Activated effector memory CD4-positive, alpha-beta T cell treated with Interleukin-2 at 50 U/mL for 16 hours (primary cell): ENCODE measurements around the gene CSNK1E.
A peak's percentile ranks its signal among the peaks of the same experiment; 100 is the strongest.
"Not testable (repeated sequence)": the region's sequence is repeated elsewhere in the genome, so short reads cannot be mapped to it uniquely, and the experiment has no call there.

Source experiments
- DNase-seq: peaks from one replicate; pipeline ENCODE4 v3.0.0-alpha.2; 2020

CSNK1E gene

DNA sequence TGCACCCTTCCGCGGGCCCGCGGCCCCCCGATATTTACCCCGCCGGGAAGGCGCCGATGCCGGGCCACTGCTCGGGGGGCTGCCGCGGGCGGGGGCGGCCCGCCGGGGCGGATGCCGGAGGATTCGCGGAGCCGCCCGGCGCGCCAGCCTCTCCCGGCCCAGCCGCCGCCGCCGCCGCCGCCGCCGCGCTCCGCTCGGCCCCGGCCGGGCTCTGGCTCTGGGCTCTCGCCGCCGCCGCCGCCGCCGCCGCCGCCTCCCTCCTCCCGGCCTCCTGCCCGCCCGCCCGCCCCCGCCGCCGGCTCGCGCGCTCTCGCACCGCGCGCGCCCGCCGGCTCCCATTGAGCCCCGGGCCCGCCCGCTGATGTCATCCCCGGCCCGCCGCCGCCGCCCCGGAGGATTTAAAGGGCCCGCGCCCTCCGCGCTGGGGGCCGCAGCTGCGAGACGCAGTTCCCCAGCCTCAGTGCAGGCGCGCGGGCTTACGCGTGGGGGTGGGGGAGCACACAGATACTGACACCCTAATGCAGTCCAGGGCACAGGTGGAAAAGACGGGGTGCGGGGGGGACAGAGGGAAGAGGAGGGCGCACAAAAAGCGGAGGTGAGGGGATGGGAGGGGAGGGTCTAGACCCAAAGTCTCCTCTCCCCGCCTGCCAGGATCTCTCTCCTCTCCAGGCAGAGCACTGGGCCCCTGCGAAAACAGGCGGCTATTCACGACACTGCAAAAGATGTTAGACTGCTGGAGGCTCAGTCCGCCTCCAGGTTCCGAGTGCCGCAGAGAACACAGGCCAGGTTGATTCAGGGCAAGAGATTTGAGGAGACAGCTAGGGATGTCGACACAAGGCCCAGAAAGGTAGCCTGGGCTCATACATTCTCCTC lies at the start of gene CSNK1E:
CSNK1E (minus strand) TSS at position 312 of the 873 bp plus-strand sequence. CDS start 3,276 bp downstream, outside the sequence.
- DNase-seq = peak; percentile 60

DNA sequence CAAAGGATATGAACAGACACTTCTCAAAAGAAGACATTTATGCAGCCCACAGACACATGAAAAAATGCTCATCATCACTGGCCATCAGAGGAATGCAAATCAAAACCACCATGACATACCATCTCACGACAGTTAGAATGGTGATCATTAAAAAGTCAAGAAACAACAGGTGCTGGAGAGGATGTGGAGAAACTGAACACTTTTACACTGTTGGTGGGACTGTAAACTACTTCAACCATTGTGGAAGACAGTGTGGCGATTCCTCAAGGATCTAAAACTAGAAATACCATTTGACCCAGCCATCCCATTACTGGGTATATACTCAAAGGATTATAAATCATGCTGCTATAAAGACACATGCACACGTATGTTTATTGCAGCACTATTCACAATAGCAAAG lies 48.6 kb upstream of the CSNK1E start:
- not testable (repeated sequence) for DNase-seq

DNA sequence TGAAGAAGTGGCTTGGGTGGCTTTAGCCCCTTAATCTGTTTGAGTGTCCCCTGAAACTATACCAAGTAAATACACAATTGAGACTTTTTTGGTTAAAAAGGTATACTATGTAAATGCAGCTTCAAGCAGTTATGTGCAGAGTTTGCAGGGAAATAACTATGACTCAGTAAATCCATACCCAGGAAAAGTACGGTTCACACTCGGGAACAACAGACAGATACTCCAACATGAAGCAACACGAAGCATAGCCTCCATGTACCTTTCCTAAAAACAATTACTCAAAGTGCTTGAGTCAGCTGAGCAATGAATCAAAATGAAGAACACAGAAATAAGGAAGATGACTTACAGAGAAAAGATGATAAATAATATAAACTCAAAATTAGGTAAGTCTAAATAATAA lies 47.9 kb upstream of the CSNK1E start:
- DNase-seq = not testable (repeated sequence)

DNA sequence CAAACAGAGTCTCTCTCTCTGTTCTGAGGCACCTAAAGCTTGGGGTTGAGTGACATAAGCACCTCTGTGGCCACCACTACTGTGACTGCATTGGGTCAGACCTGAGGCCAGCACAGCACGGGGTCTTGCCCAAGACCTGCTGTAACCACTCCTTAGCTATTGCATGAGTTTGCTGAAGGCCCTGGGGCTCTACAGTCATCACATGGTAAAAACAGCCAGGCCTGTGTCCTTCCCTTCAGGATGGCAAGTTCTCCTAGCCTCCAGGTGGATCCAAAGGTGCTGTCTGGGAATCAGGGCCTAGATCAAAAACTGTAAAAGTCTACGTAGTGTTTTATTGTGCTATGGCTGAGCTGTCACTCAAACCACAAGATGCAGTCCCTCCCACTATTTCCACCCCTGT lies 43.3 kb upstream of the CSNK1E start:
- DNase-seq = not testable (repeated sequence)

DNA sequence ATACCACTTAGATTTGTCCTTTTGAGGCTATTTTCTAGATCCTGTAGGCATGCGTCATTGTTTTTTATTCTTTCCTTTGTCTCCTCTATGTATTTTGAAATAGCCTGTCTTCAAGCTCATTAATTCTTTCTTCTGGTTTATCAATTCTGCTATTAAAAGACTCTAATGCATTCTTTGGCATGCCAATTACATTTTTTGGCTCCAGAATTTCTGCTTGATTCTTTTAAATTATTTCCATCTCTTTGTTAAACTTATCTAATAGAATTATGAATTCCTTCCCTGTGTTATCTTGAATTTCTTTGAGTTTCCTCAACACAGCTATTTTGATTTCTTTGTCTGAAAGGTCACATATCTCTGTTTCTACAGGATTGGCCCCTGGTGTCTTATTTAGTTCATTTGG lies 42.6 kb upstream of the CSNK1E start:
- DNase-seq = not testable (repeated sequence)

DNA sequence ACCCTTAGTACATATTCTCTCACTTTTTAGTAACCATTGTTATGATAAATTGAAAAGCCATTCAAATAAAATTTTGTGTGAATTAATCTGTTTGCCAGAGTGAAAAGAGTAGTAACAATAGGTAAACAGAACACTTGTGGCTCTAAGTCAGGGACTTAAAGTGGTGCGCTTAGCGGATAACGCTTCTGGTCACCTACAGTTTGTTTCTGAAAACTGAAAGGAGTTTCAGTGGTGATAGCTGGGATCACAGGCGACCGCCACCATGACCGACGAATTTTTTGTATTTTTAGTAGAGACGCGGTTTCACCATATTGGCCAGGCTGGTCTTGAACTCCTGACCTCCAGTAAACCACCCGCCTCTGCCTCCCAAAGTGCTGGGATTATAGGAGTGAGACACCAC lies 40.7 kb upstream of the CSNK1E start:
- DNase-seq = not testable (repeated sequence)

- no peak for DNase-seq
Measured at GRCh38 chr22:38355275-38355674, 38.0 kb upstream of the CSNK1E start.

DNA sequence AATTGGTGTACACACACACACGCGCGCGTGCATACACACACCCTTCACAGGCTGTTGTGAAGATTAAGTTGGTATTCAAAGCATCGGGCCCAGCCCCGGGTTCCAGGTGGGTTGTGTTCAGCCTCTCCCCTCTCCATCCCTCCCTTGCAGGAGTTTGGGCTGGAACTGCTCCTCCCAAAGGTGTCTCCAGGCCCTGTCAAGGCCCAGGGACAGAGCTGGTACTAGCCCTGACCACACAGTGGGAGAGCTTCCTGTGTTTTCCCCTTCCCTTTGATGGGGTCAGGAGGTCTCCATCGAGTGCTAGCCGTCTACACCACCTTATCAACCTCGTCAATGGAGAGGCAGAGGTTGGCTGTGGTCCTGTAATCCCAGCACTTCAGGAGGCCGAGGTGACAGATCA lies 36.5 kb upstream of the CSNK1E start:
- DNase-seq = no peak

GRCh38 chr22:38353142-38353629 lies 36.0 kb upstream of the CSNK1E start:
- peak; percentile 57 for DNase-seq

- DNase-seq = no peak
Measured at GRCh38 chr22:38352436-38352835, 35.2 kb upstream of the CSNK1E start.

DNA sequence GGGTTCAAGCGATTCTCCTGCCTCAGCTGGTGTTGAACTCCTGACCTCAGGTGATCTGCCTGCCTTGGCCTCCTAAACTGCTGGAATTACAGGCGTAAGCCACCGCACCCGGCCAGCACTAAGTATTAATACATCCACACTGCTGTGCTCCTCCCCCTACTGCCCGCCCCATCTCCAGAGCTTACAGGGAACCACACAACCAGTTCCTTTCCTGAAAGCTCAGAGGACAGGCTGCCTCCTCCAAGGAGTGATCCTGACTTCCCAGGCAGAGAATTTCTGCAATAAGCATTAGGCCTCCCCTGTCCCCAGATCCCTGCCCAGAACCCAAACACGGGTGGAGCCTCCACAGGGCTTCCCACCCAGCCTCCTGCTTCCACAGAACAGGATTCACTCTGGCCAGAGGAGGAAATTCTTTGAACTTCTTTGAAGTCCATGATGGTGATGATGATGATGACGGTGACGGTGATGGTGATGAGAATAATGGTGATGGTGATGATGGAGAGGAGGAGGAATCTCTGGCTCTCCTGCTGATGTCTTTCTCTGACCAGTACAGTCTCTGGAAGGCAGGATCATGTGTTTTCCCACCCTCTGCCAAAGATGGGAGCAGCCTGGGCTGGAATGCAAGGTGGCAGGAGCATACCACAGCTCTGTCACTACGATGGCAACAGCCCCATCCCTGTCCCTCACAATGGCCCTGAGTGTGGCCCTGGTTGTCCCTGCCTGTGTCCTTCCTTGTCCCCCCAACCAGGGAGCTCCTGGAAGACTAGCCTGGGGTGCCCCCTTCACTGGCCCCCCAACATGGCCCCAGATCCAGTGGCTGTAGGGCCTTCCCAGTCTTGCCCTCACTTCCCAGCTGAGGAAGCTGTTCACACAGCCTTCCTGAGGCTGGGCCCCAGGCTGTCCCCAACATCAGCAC lies 33.5 kb upstream of the CSNK1E start:
- DNase-seq = no peak

- no peak for DNase-seq
Measured at GRCh38 chr22:38348751-38349496, 31.7 kb upstream of the CSNK1E start.

DNA sequence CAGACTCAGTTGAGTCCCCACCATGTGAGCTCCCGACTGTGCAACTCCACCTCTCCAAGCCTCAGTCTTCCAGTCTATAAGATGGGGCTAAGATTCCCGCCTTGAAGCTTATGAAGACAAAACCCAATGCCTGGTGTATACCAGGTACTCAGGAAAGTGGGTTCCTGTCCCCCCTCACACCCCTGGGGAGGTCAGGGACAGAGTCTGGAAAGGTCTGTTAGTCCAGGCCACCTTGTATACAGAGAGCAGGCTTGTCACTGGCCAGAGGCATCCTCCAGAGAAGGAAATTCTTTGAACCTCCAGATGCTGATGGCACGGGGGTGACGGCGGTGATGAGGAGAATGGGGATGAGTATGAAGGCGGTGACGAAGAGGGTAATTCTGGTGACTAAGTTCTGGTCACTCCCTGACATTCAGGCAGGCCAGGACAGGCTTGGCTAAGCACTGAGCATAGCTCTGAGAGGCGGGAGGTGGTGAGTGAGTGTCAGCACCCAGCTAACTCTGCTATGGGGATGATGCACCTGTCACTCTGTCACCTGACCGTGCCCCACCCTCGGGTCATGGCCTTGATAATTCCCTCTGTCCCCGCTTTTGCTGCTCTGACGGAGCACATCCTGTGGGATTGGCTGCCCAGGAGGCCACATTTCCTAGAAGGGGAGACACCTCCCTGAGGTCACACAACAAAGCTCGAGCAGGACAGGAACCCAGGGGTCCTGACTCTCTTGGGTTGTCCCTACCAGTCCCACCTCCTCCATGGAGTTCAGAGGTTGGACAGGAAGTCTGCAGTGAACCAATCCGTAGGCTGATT lies 30.9 kb upstream of the CSNK1E start:
- DNase-seq = no peak

DNA sequence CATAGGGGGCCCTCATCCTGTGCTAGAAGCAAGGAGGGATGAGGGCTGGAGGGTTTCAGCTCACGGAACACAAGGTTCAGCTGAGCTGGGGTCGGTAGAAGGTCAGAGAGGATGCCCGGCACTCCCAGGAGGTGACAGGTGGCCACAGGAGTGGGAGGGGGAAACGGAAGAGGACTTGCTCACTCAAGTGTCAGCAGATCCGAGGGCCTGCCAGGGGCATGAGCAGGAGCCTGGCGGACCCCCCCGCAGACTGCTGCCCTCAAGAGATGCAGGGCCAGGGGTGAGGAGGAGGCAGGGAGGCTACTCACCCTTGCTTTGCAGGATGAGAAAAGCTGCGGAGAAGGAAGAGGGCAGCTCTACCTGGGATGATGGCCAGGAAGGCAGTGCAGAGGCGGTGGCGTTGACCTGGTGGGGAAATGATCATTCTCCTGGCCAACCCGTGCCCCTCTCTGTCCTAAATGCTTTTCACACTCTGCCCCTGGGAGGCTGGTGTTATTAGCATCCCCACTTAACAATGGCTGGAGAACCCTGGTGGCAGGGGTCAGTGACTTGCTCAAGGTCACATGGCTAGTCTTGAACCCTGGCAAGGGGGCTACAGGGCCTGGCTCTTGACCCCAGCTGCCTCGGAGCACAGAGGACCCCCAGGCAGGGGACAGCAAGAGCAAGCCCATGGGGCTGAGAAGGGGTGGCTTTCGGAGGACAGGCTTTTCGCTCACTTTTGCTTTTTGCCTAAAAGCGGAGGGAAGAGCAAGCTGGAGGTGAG lies 30.1 kb upstream of the CSNK1E start:
- DNase-seq = no peak

- no peak for DNase-seq
Measured at GRCh38 chr22:38346506-38346905, 29.3 kb upstream of the CSNK1E start.

GRCh38 chr22:38345782-38346181 lies 28.5 kb upstream of the CSNK1E start:
- DNase-seq = no peak

DNA sequence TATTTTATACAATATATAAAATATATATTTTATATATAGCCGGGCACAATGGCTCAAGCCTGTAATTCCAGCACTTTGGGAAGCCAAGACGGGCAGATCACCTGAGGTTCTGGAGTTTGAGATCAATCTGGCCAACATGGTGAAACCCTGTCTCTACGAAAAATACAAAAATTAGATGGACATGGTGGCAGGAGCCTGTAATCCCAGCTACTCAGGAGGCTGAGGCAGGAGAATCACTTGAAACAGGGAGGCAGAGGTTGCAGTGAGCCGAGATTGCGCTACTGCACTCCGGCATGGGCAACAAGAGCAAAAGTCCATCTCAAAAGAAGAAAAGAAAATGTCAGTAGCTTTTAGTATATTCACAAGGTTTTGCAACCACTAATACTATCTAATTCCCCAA lies 22.7 kb upstream of the CSNK1E start:
- DNase-seq = not testable (repeated sequence)

DNA sequence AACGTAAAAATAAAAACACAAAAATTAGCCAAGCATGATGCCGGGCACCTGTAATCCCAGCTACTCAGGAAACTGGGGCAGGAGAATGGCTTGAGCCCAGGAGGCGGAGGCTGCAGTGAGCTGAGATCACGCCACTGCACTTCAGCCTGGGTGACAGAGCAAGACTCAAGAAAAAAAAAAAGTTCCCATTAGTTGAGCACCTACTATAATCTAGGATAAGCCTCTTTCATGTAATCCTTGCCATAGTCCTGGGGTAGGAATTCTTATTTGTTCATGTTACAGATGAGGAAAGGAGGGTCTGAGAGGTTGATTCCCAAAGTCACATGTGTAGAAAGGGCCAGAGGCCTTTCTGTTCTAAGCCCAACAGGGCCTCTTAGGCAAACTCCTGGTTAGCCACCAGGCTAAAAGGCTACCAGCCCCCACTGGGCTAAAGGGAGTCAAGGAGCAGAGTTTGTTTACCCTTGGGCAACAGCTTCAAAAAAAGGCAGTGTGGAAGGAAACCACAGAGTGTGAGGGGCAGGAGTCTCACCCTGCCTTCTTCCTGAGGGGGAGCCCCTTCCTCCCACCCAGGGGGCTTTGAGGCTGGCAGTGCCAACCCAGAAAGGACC lies 21.6 kb upstream of the CSNK1E start:
- no peak for DNase-seq

DNA sequence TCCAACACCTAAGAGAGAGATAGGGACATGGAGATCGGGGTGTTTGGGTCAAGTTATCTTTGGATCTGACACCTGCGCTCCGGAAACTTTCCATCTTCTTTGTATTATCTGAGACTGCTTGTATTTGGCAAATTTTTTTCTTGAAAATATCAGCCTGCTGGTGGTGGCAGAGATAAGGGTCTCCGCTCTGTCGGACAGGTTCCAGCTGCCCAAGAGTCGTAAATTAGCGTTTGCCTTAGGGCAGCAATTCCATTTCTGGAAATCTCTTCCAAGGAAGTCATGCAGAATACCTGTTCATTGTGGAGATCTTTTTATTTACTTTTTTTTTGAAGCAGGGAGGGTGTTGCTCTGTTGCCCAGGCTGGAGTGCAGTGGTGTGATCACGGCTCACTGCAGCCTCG lies 19.5 kb upstream of the CSNK1E start:
- DNase-seq = no peak

DNA sequence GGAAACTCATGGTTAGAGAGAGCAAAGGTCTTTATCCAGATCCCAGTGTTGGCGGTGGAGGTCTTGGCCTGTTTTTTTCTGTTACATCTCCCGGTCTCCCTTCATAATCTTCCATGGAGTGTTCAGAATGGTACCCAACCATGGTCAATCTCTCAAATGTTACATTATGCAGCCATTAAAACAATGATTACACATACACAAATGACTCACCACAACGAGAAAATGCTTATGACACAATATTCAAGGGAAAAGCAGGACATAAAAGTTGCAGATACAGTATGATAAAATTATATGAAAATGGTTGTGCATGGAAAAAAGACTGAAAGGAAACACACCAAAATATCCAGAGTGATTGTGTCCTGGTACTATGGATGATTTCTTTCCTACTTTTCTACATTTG lies 17.8 kb upstream of the CSNK1E start:
- DNase-seq = no peak

DNA sequence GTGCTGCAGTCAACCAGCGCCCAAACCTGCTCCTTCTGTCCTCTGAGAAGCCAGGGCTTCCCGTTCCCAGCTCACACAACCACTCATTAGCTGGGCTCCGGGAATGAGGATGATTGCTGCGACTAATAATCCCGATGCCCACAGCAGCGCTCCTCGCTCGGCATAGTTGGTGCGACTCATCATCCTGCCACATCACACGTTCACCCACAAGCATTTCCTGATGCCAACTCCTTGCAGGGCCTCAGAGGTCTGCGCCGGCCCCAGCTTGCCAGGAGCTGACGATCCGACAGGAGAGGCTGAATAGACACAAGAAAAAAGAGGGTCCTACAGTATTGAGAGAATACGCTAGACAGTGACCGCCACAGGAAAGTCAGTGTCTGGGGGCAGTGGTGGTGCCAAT lies 10.6 kb upstream of the CSNK1E start:
- no peak for DNase-seq
